ENCODE results near the gene REEP5. TPM values are rescaled to one million over a fixed set of nuclear protein-coding genes. Genes with fewer than 3 reads are reported as not detected.

REEP5 gene
- total RNA-seq, 3 donors from 2014 or later = 96.4 to 177 (median 117) TPM

GRCh38 chr5:112857866-112858265, 64.2 kb downstream of the REEP5 start:
- no peaks in the 10 kb centered on the region for H3K36me3 ChIP-seq
- TF ChIP-seq CTCF (IDR thresholded peaks at IDR 0.05) (no peak), POLR2AphosphoS5 (IDR thresholded peaks at IDR 0.05) (no peak), POLR2A (IDR thresholded peaks at IDR 0.05) (no peak)
- H3K27ac ChIP-seq = no peak overlapping the region
- intact Hi-C loops (cut with DNase I; ENCODE audit: low total_unique reads) = no loop called here
- no peaks in the 10 kb centered on the region for H3K27me3 ChIP-seq
- H3K4me1 ChIP-seq = peaks cover 0 to 5% of the 10 kb centered on the region in 2 donors
- no peaks in the 10 kb centered on the region for H3K9me3 ChIP-seq
- no peak overlapping the region for H3K4me3 ChIP-seq
- DNase-seq (ENCODE audit: low spot score in 2 of 2) = no peak

GRCh38 chr5:112854651-112855050, 67.4 kb downstream of the REEP5 start:
- intact Hi-C loops (cut with DNase I; ENCODE audit: low total_unique reads) = no loop called here
- Histone ChIP-seq H3K27ac (no peak overlapping the region), H3K36me3 (no peaks in the 10 kb centered on the region), H3K4me1 (no peaks in the 10 kb centered on the region), H3K4me3 (no peak overlapping the region), H3K9me3 (no peaks in the 10 kb centered on the region), H3K27me3 (no peaks in the 10 kb centered on the region)
- no peak for TF ChIP-seq POLR2AphosphoS5 (IDR thresholded peaks at IDR 0.05)
- no peak for TF ChIP-seq CTCF (IDR thresholded peaks at IDR 0.05)
- TF ChIP-seq POLR2A (IDR thresholded peaks at IDR 0.05) = no peak
- no peak for DNase-seq (ENCODE audit: low spot score in 2 of 2)

GRCh38 chr5:112849912-112850311, 72.1 kb downstream of the REEP5 start:
- Histone ChIP-seq H3K9me3 (no peaks in the 10 kb centered on the region), H3K4me3 (no peak overlapping the region), H3K27ac (no peak overlapping the region), H3K4me1 (no peaks in the 10 kb centered on the region), H3K36me3 (no peaks in the 10 kb centered on the region), H3K27me3 (no peaks in the 10 kb centered on the region)
- no peak for DNase-seq (ENCODE audit: low spot score in 2 of 2)
- TF ChIP-seq POLR2AphosphoS5 (IDR thresholded peaks at IDR 0.05) (no peak), CTCF (IDR thresholded peaks at IDR 0.05) (no peak), POLR2A (IDR thresholded peaks at IDR 0.05) (no peak)
- intact Hi-C loops (cut with DNase I; ENCODE audit: low total_unique reads) = no loop called here

GRCh38 chr5:112848116-112848811, 73.8 kb downstream of the REEP5 start:
- TF ChIP-seq CTCF (IDR thresholded peaks at IDR 0.05) (peak in 2 of 3 donors; percentile 32 to 33), POLR2A (IDR thresholded peaks at IDR 0.05) (no peak)
- DNase-seq (ENCODE audit: low spot score in 2 of 2) = no peak
- Histone ChIP-seq H3K9me3 (no peaks in the 10 kb centered on the region), H3K27ac (no peak overlapping the region), H3K27me3 (no peaks in the 10 kb centered on the region), H3K36me3 (no peaks in the 10 kb centered on the region), H3K4me1 (no peaks in the 10 kb centered on the region), H3K4me3 (no peak overlapping the region)
- intact Hi-C loops (cut with DNase I; ENCODE audit: low total_unique reads) = no loop called here

- no peaks in the 10 kb centered on the region for H3K4me1 ChIP-seq
- no peaks in the 10 kb centered on the region for H3K9me3 ChIP-seq
- no peak overlapping the region for H3K4me3 ChIP-seq
- H3K27me3 ChIP-seq = no peaks in the 10 kb centered on the region
- no peak for TF ChIP-seq POLR2A (IDR thresholded peaks at IDR 0.05)
- TF ChIP-seq POLR2AphosphoS5 (IDR thresholded peaks at IDR 0.05) = no peak
- no peak for TF ChIP-seq CTCF (IDR thresholded peaks at IDR 0.05)
- no peak overlapping the region for H3K27ac ChIP-seq
- intact Hi-C loops (cut with DNase I; ENCODE audit: low total_unique reads) = no loop called here
- no peaks in the 10 kb centered on the region for H3K36me3 ChIP-seq
- no peak for DNase-seq (ENCODE audit: low spot score in 2 of 2)
These were observed 74.7 kb downstream of the REEP5 start for GRCh38 chr5:112847306-112847705.
